ENCODE measurements around the gene KIF26B. TPM values are rescaled to one million over a fixed set of nuclear protein-coding genes. Genes with fewer than 3 reads are reported as not detected.

Gene KIF26B
- total and polyA plus RNA-seq, 2 of the 4 experiments (the other 2 are of a cell fraction), result 0.53 to 0.54 TPM

DNA sequence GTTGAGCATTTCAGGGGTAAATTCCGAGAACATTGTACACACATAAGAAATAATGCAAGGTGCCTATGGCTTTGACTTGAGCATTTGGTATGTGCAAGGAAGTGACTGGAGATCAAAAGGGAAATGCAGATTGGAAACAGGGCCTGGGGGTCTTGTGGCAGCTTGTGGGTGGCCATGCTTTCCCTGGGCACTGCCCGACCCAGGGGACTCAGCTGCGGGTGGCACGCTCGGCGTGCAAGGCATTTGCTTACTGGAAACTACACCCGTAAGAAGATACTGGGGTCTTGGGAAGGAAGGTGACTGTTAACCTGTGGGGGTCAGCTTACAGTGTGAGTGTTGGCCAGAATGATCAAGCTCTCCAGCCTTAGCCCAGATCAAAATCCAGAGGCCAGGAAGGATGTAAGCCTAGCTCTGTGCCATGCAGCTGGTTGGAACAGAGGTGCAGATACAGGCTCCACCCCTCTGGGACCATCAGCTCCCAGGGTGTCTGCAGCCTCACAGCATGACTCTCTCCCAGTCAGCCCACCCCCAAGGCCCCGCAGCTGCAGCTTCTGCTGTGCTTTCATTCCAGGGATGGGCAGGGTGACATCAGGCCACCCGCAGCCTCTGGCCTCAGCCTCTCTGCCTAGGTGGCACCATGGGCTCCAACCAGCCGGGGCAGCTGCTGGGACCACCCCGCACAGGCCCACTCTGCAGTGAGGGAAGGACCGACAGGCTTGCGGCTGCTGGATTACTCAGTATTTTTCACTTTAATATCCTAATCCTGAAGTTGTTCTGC, 55.1 kb downstream of the KIF26B start:
- no peak overlapping the region for H2BK5ac ChIP-seq (ENCODE audit: low read depth, low read length, poor library complexity, severe bottlenecking)
- CTCF ChIA-PET, result no interaction called here

More for the DNA sequence above, 55.1 kb downstream of the KIF26B start:
- intact Hi-C loops (cut with micrococcal nuclease) (no loop called here), in situ Hi-C loops (cut with MboI; ENCODE audit: low sequenced_read_pairs) (no loop called here), dilution Hi-C loops (cut with HindIII; ENCODE audit: low sequenced_read_pairs, unreplicated experiment) (no loop called here)
- no peaks in the 10 kb centered on the region for H3K4me1 ChIP-seq (ENCODE audit: control insufficient read depth, insufficient read depth, low read length)
- BruUV-seq (replicated peaks), result no TSS peak
- no peaks in the 10 kb centered on the region for H3K79me1 ChIP-seq (ENCODE audit: low read depth in 1 of 2, low read length in 2 of 2)
- 80% methylated on average over 1 of the region's 13 CpGs; no CpG with 5 or more reads in 1 of the 2 experiments for WGBS, 2 experiments (ENCODE audit: extremely low coverage in 2 of 2, insufficient read length in 1 of 2)
- no peak overlapping the region for H3K56ac ChIP-seq (ENCODE audit: extremely low read depth, insufficient read depth, low read length)
- H3K27ac ChIP-seq (ENCODE audit: insufficient read depth, low read length), result no peak overlapping the region
- no peak overlapping the region for H2AK9ac ChIP-seq (replicated peaks; ENCODE audit: low read depth, low read length, poor library complexity)
- no peak overlapping the region for H3K4ac ChIP-seq (ENCODE audit: low read depth, low read length)
- H4K20me1 ChIP-seq (ENCODE audit: insufficient read depth, low read length), result no peaks in the 10 kb centered on the region
- no peak overlapping the region for H3K4me2 ChIP-seq (ENCODE audit: low read depth, low read length)
- no peak overlapping the region for H4K91ac ChIP-seq (ENCODE audit: insufficient read depth, low read depth, low read length)
- no peak for DNase-seq
- no peak overlapping the region for H2BK120ac ChIP-seq (ENCODE audit: low read depth, low read length)
- H3K4me3 ChIP-seq (ENCODE audit: insufficient read depth, low read depth, low read length), result no peak overlapping the region
- no peak overlapping the region for H3K14ac ChIP-seq (replicated peaks; ENCODE audit: low read depth, low read length)
- H3K36me3 ChIP-seq (ENCODE audit: control insufficient read depth, insufficient read depth, low read length), result peaks cover 4% of the 10 kb centered on the region
- POLR2A ChIA-PET (ENCODE audit: unreplicated experiment), result interaction anchor here (0.6 kb wide), 1 partner anchor 269 kb away, joined by 5 read pairs; no protein-coding TSS in a partner anchor
- no peak for ATAC-seq (ENCODE audit: low read depth)
- 0 out of 2 replicates have a peak, but pooled peaks cover 1% of the 10 kb centered on the region for H3K9me1 ChIP-seq (ENCODE audit: insufficient read depth, low read length)
- H2AK5ac ChIP-seq (ENCODE audit: low read depth, low read length), result no peak overlapping the region
- H3K23ac ChIP-seq (ENCODE audit: low read depth, low read length), result no peak overlapping the region
- H2BK20ac ChIP-seq (ENCODE audit: low read depth, low read length), result no peak overlapping the region
- H2BK15ac ChIP-seq (ENCODE audit: low read depth, low read length), result no peak overlapping the region
- no peak overlapping the region for H3K18ac ChIP-seq (ENCODE audit: low read depth, low read length)
- no peak overlapping the region for H3K9ac ChIP-seq (ENCODE audit: low read depth, low read length)
- H3K27me3 ChIP-seq (ENCODE audit: control insufficient read depth, insufficient read depth, low read length), result no peaks in the 10 kb centered on the region
- H4K5ac ChIP-seq (ENCODE audit: low read depth, low read length), result no peak overlapping the region
- no peak overlapping the region for H2AFZ ChIP-seq (replicated peaks; ENCODE audit: low read length, poor library complexity)
- TF ChIP-seq, protein P1, sequence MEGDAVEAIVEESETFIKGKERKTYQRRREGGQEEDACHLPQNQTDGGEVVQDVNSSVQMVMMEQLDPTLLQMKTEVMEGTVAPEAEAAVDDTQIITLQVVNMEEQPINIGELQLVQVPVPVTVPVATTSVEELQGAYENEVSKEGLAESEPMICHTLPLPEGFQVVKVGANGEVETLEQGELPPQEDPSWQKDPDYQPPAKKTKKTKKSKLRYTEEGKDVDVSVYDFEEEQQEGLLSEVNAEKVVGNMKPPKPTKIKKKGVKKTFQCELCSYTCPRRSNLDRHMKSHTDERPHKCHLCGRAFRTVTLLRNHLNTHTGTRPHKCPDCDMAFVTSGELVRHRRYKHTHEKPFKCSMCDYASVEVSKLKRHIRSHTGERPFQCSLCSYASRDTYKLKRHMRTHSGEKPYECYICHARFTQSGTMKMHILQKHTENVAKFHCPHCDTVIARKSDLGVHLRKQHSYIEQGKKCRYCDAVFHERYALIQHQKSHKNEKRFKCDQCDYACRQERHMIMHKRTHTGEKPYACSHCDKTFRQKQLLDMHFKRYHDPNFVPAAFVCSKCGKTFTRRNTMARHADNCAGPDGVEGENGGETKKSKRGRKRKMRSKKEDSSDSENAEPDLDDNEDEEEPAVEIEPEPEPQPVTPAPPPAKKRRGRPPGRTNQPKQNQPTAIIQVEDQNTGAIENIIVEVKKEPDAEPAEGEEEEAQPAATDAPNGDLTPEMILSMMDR (conservative IDR thresholded peaks at IDR 0.05; ENCODE audit: low read depth, low read length), result no peak
- TF ChIP-seq MAFK (IDR thresholded peaks at IDR 0.05; ENCODE audit: low read depth, low read length) (no peak), CHD1 (IDR thresholded peaks at IDR 0.05; ENCODE audit: low read depth, low read length) (no peak), POLR2A (IDR thresholded peaks at IDR 0.05; ENCODE audit: low read depth, low read length) (no peak), RAD21 (IDR thresholded peaks at IDR 0.05; ENCODE audit: low read length) (no peak), CEBPB (IDR thresholded peaks at IDR 0.05; ENCODE audit: low read depth, low read length) (no peak), SMC3 (IDR thresholded peaks at IDR 0.05; ENCODE audit: low read depth, low read length) (no peak), MAZ (IDR thresholded peaks at IDR 0.05; ENCODE audit: borderline replicate concordance, low read depth, low read length) (no peak), NFE2L2 (IDR thresholded peaks at IDR 0.05; ENCODE audit: low read depth, low read length) (no peak), RFX5 (IDR thresholded peaks at IDR 0.05; ENCODE audit: low read depth, low read length) (no peak), FOS (IDR thresholded peaks at IDR 0.05; ENCODE audit: low read depth, low read length) (no peak), RCOR1 (IDR thresholded peaks at IDR 0.05; ENCODE audit: insufficient replicate concordance, low read length) (no peak), MXI1 (IDR thresholded peaks at IDR 0.05; ENCODE audit: borderline replicate concordance, low read depth, low read length) (no peak)
- TF ChIP-seq, protein P2, sequence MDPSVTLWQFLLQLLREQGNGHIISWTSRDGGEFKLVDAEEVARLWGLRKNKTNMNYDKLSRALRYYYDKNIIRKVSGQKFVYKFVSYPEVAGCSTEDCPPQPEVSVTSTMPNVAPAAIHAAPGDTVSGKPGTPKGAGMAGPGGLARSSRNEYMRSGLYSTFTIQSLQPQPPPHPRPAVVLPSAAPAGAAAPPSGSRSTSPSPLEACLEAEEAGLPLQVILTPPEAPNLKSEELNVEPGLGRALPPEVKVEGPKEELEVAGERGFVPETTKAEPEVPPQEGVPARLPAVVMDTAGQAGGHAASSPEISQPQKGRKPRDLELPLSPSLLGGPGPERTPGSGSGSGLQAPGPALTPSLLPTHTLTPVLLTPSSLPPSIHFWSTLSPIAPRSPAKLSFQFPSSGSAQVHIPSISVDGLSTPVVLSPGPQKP (IDR thresholded peaks at IDR 0.05; ENCODE audit: borderline replicate concordance, low read depth, low read length), result no peak
- TF ChIP-seq, protein P3, sequence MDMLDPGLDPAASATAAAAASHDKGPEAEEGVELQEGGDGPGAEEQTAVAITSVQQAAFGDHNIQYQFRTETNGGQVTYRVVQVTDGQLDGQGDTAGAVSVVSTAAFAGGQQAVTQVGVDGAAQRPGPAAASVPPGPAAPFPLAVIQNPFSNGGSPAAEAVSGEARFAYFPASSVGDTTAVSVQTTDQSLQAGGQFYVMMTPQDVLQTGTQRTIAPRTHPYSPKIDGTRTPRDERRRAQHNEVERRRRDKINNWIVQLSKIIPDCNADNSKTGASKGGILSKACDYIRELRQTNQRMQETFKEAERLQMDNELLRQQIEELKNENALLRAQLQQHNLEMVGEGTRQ (IDR thresholded peaks at IDR 0.05; ENCODE audit: low read depth, low read length), result no peak
- H4K8ac ChIP-seq (ENCODE audit: low read depth in 2 of 2, low read length in 2 of 2), result no peak overlapping the region
- H3K9me3 ChIP-seq (ENCODE audit: control insufficient read depth, insufficient read depth, low read length), result peaks cover 25% of the 10 kb centered on the region

All from IMR-90 (cell line).